ENCODE results near the gene VTI1A. TPM values are rescaled to one million over a fixed set of nuclear protein-coding genes. Genes with fewer than 3 reads are reported as not detected.

Gene VTI1A
- total and polyA plus RNA-seq, 2 experiments from 2014 or later: 26.8 to 31.0 TPM

DNA sequence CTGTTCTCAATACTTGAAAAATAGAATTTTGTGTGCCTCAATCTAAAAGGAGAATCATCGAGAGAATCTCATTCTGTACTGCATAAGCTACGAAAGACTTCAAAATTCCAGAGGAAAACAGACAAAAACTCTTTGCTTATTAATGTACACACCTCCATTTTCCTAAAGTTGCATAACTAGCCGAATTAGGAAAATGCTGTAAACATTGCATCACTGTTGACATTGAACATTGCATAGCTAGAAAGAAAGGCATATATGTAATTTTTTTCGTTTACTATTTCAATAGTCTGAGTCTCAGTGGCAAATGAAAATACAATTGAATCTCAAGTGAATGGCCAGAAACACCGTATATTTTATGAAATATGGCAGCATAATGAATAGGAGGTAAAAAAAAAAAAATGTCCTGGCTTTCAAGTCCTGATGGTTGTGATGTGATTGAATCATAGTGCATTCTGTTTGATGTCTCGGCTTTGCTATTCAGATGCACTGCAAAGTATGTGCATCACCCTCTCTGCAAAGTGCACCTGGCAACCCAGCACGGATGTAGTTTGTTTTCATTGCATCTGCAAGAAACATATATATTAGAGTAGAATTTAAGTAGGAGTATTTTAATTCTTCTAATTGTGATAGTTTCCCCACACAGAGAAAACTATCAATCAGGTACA is 196.7 kb downstream of the VTI1A start (continued):
- TF ChIP-seq EZH2phosphoT487 (IDR thresholded peaks at IDR 0.05; ENCODE audit: unreplicated experiment) (no peak), CREB1 (CRISPR knock-in tag; IDR thresholded peaks at IDR 0.05; ENCODE audit: low read depth) (no peak), JUNB (IDR thresholded peaks at IDR 0.05; ENCODE audit: unreplicated experiment) (no peak), ZNF114 (CRISPR knock-in tag; IDR thresholded peaks at IDR 0.05) (no peak), ZNF331 (CRISPR knock-in tag; IDR thresholded peaks at IDR 0.05; ENCODE audit: low read depth) (no peak), EZH2 (IDR thresholded peaks at IDR 0.05; ENCODE audit: low read depth, unreplicated experiment) (no peak), NANOG (IDR thresholded peaks at IDR 0.05; ENCODE audit: borderline replicate concordance) (no peak), POLR2AphosphoS5 (IDR thresholded peaks at IDR 0.05; ENCODE audit: low read depth) (no peak)
- TF ChIP-seq, protein P1, sequence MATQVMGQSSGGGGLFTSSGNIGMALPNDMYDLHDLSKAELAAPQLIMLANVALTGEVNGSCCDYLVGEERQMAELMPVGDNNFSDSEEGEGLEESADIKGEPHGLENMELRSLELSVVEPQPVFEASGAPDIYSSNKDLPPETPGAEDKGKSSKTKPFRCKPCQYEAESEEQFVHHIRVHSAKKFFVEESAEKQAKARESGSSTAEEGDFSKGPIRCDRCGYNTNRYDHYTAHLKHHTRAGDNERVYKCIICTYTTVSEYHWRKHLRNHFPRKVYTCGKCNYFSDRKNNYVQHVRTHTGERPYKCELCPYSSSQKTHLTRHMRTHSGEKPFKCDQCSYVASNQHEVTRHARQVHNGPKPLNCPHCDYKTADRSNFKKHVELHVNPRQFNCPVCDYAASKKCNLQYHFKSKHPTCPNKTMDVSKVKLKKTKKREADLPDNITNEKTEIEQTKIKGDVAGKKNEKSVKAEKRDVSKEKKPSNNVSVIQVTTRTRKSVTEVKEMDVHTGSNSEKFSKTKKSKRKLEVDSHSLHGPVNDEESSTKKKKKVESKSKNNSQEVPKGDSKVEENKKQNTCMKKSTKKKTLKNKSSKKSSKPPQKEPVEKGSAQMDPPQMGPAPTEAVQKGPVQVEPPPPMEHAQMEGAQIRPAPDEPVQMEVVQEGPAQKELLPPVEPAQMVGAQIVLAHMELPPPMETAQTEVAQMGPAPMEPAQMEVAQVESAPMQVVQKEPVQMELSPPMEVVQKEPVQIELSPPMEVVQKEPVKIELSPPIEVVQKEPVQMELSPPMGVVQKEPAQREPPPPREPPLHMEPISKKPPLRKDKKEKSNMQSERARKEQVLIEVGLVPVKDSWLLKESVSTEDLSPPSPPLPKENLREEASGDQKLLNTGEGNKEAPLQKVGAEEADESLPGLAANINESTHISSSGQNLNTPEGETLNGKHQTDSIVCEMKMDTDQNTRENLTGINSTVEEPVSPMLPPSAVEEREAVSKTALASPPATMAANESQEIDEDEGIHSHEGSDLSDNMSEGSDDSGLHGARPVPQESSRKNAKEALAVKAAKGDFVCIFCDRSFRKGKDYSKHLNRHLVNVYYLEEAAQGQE (IDR thresholded peaks at IDR 0.05; ENCODE audit: unreplicated experiment): no peak
- TF ChIP-seq, protein P2, sequence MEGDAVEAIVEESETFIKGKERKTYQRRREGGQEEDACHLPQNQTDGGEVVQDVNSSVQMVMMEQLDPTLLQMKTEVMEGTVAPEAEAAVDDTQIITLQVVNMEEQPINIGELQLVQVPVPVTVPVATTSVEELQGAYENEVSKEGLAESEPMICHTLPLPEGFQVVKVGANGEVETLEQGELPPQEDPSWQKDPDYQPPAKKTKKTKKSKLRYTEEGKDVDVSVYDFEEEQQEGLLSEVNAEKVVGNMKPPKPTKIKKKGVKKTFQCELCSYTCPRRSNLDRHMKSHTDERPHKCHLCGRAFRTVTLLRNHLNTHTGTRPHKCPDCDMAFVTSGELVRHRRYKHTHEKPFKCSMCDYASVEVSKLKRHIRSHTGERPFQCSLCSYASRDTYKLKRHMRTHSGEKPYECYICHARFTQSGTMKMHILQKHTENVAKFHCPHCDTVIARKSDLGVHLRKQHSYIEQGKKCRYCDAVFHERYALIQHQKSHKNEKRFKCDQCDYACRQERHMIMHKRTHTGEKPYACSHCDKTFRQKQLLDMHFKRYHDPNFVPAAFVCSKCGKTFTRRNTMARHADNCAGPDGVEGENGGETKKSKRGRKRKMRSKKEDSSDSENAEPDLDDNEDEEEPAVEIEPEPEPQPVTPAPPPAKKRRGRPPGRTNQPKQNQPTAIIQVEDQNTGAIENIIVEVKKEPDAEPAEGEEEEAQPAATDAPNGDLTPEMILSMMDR (conservative IDR thresholded peaks at IDR 0.05; ENCODE audit: low read depth in 2 of 2): no peak

DNA sequence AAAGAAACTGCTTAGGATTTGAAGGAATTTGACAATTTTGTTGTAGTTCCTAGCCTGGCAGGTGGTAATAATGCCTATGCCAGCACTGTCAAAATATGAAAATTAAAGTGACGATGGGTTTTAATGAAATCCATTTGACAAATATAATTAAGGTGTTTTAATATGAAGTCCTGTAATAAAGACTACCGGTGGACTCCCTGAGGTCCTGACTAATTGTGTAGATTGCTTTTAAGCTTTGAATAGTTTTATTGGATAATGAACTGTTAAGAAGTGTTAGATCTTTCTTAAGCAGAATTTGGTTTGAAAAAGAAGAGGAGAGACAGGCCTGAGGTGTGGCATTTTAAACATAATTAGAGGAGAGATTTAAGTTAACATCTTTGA is 197.2 kb downstream of the VTI1A start:
- Histone ChIP-seq H3K9me2 (ENCODE audit: insufficient read depth) (no peaks in the 10 kb centered on the region), H3K27ac (ENCODE audit: low read depth) (no peak overlapping the region), H3K4me1 (ENCODE audit: insufficient read depth) (peaks cover 8% of the 10 kb centered on the region; the same call in 1 of the 2 replicates), H3K27me3 (ENCODE audit: insufficient read depth) (no peaks in the 10 kb centered on the region), H3K4me2 (no peak overlapping the region), H2AFZ (no peak overlapping the region), H3K4me3 (no peak overlapping the region), H3K36me3 (ENCODE audit: insufficient read depth) (no peaks in the 10 kb centered on the region), H3K79me2 (replicated peaks; ENCODE audit: insufficient read depth) (no peaks in the 10 kb centered on the region), H4K20me1 (replicated peaks; ENCODE audit: insufficient read depth) (no peaks in the 10 kb centered on the region), H3F3A (replicated peaks; ENCODE audit: low read depth) (no peaks in the 10 kb centered on the region)
- Mint-ChIP-seq H3K4me3 (no peak overlapping the region), H3K4me1 (peaks cover 11% of the 10 kb centered on the region), H3K9me3 (no peaks in the 10 kb centered on the region), H3K36me3 (ENCODE audit: low read depth) (no peaks in the 10 kb centered on the region), H3K27me3 (ENCODE audit: insufficient read depth, low read depth, poor library complexity) (peaks cover 4% of the 10 kb centered on the region), H3K27ac (no peak overlapping the region; the same call in 1 of the 2 replicates)
- DNase-seq (ENCODE audit: low spot score) (no peak), ATAC-seq (no peak)
- TF ChIP-seq ZNF114 (CRISPR knock-in tag; IDR thresholded peaks at IDR 0.05) (no peak), STAT1 (IDR thresholded peaks at IDR 0.05; ENCODE audit: unreplicated experiment) (no peak), ETS1 (IDR thresholded peaks at IDR 0.05) (no peak)
- TF ChIP-seq, protein P3, sequence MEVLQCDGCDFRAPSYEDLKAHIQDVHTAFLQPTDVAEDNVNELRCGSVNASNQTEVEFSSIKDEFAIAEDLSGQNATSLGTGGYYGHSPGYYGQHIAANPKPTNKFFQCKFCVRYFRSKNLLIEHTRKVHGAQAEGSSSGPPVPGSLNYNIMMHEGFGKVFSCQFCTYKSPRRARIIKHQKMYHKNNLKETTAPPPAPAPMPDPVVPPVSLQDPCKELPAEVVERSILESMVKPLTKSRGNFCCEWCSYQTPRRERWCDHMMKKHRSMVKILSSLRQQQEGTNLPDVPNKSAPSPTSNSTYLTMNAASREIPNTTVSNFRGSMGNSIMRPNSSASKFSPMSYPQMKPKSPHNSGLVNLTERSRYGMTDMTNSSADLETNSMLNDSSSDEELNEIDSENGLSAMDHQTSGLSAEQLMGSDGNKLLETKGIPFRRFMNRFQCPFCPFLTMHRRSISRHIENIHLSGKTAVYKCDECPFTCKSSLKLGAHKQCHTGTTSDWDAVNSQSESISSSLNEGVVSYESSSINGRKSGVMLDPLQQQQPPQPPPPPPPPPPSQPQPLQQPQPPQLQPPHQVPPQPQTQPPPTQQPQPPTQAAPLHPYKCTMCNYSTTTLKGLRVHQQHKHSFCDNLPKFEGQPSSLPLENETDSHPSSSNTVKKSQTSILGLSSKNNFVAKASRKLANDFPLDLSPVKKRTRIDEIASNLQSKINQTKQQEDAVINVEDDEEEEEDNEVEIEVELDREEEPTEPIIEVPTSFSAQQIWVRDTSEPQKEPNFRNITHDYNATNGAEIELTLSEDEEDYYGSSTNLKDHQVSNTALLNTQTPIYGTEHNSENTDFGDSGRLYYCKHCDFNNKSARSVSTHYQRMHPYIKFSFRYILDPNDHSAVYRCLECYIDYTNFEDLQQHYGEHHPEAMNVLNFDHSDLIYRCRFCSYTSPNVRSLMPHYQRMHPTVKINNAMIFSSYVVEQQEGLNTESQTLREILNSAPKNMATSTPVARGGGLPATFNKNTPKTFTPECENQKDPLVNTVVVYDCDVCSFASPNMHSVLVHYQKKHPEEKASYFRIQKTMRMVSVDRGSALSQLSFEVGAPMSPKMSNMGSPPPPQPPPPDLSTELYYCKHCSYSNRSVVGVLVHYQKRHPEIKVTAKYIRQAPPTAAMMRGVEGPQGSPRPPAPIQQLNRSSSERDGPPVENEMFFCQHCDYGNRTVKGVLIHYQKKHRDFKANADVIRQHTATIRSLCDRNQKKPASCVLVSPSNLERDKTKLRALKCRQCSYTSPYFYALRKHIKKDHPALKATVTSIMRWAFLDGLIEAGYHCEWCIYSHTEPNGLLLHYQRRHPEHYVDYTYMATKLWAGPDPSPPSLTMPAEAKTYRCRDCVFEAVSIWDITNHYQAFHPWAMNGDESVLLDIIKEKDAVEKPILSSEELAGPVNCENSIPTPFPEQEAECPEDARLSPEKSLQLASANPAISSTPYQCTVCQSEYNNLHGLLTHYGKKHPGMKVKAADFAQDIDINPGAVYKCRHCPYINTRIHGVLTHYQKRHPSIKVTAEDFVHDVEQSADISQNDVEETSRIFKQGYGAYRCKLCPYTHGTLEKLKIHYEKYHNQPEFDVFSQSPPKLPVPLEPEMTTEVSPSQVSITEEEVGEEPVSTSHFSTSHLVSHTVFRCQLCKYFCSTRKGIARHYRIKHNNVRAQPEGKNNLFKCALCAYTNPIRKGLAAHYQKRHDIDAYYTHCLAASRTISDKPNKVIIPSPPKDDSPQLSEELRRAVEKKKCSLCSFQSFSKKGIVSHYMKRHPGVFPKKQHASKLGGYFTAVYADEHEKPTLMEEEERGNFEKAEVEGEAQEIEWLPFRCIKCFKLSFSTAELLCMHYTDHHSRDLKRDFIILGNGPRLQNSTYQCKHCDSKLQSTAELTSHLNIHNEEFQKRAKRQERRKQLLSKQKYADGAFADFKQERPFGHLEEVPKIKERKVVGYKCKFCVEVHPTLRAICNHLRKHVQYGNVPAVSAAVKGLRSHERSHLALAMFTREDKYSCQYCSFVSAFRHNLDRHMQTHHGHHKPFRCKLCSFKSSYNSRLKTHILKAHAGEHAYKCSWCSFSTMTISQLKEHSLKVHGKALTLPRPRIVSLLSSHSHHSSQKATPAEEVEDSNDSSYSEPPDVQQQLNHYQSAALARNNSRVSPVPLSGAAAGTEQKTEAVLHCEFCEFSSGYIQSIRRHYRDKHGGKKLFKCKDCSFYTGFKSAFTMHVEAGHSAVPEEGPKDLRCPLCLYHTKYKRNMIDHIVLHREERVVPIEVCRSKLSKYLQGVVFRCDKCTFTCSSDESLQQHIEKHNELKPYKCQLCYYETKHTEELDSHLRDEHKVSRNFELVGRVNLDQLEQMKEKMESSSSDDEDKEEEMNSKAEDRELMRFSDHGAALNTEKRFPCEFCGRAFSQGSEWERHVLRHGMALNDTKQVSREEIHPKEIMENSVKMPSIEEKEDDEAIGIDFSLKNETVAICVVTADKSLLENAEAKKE (CRISPR knock-in tag; IDR thresholded peaks at IDR 0.05): no peak
